Mesenchymal stem cell (in vitro differentiated cells and primary cell): Measurements from ENCODE around the gene ATG2B.

Experiments
- DNase-seq: peaks from one replicate; pipeline ENCODE4 v3.0.0-alpha.2; 2013
- H2AFZ ChIP-seq: one replicate; pipeline ENCODE4 v1.6.1; 2013; ENCODE audit warnings: low read depth, mild to moderate bottlenecking, control low read depth, inconsistent platforms, low read length, moderate library complexity
- H2AK5ac ChIP-seq: 2 replicates; pipeline ENCODE4 v1.6.1; 2013; ENCODE audit warnings: low read length, moderate library complexity, mild to moderate bottlenecking, inconsistent platforms; ENCODE audit not compliant: severe bottlenecking
- H2BK120ac ChIP-seq: one replicate; pipeline ENCODE4 v1.6.1; 2013; ENCODE audit warnings: low read depth, mild to moderate bottlenecking, inconsistent platforms, low read length, moderate library complexity
- H2BK12ac ChIP-seq, 2 experiments: one replicate each; pipeline ENCODE4 v1.6.1; 2013; ENCODE audit warnings: inconsistent platforms in 2 of 2, low read length in 2 of 2, mild to moderate bottlenecking in 2 of 2, moderate library complexity in 2 of 2, control low read depth in 1 of 2
- H2BK15ac ChIP-seq: one replicate; pipeline ENCODE4 v1.6.1; 2013; ENCODE audit warnings: mild to moderate bottlenecking, low read depth, inconsistent platforms; ENCODE audit not compliant: poor library complexity, severe bottlenecking
- H2BK5ac ChIP-seq: 2 replicates; pipeline ENCODE4 v1.6.1; 2013; ENCODE audit warnings: low read depth, mild to moderate bottlenecking, low read length, control low read depth, inconsistent platforms; ENCODE audit not compliant: poor library complexity, severe bottlenecking
- H3K14ac ChIP-seq, 2 experiments: one replicate each; pipeline ENCODE4 v1.6.1; 2013; ENCODE audit warnings: inconsistent platforms in 2 of 2, low read length in 2 of 2, control low read depth in 1 of 2, mild to moderate bottlenecking in 1 of 2, moderate library complexity in 1 of 2
- H3K18ac ChIP-seq, 2 experiments: one replicate each; pipeline ENCODE4 v1.6.1; 2013; ENCODE audit warnings: inconsistent platforms in 2 of 2, low read length in 2 of 2, control low read depth in 1 of 2, low read depth in 1 of 2, mild to moderate bottlenecking in 1 of 2
- H3K23ac ChIP-seq, 2 experiments: one replicate each; pipeline ENCODE4 v1.6.1; 2013; ENCODE audit warnings: inconsistent platforms in 2 of 2, low read length in 2 of 2, mild to moderate bottlenecking in 2 of 2, moderate library complexity in 2 of 2, control low read depth in 1 of 2
- H3K27ac ChIP-seq: 2 replicates; pipeline ENCODE4 v1.5.1; 2013; ENCODE audit warnings: mild to moderate bottlenecking, moderate library complexity, low read length, control low read depth, inconsistent platforms; ENCODE audit not compliant: poor library complexity, severe bottlenecking
- H3K27me3 ChIP-seq, 2 experiments: 2 replicates each; pipeline versions ENCODE4 v1.6.1 to v1.7.0; 2013; ENCODE audit warnings: low read length in 2 of 2, mild to moderate bottlenecking in 2 of 2, moderate library complexity in 2 of 2, control low read depth in 1 of 2, inconsistent platforms in 1 of 2; ENCODE audit not compliant: control insufficient read depth in 1 of 2, insufficient read depth in 1 of 2
- H3K36me3 ChIP-seq, 2 experiments: 2 replicates each; pipeline versions ENCODE4 v1.6.1 to v1.7.0; 2013; ENCODE audit warnings: low read length in 2 of 2, control low read depth in 1 of 2, inconsistent platforms in 1 of 2, low read depth in 1 of 2, mild to moderate bottlenecking in 1 of 2; ENCODE audit not compliant: insufficient read depth in 2 of 2, control insufficient read depth in 1 of 2
- H3K4ac ChIP-seq, 2 experiments: one replicate each; pipeline ENCODE4 v1.6.1; 2013; ENCODE audit warnings: inconsistent platforms in 2 of 2, low read length in 2 of 2, mild to moderate bottlenecking in 2 of 2, moderate library complexity in 2 of 2, control low read depth in 1 of 2, low read depth in 1 of 2
- H3K4me1 ChIP-seq: 2 replicates; pipeline ENCODE4 v1.6.1; 2013; ENCODE audit warnings: low read depth, low read length, control low read depth; ENCODE audit not compliant: control insufficient read depth, insufficient read depth
- H3K4me2 ChIP-seq: 2 replicates; pipeline ENCODE4 v1.6.1; 2013; ENCODE audit warnings: low read length, mild to moderate bottlenecking, inconsistent platforms; ENCODE audit not compliant: poor library complexity, severe bottlenecking
- H3K4me3 ChIP-seq, 2 experiments: 2 replicates each; pipeline versions ENCODE4 v1.5.1 to v1.7.0; 2013; ENCODE audit warnings: low read length in 2 of 2, mild to moderate bottlenecking in 2 of 2, control low read depth in 1 of 2, low read depth in 1 of 2; ENCODE audit not compliant: insufficient read depth in 1 of 2
- H3K79me1 ChIP-seq: replicated peaks from 2 replicates; pipeline ENCODE4 v1.6.1; 2013; ENCODE audit warnings: mild to moderate bottlenecking, control low read depth, low read length, inconsistent platforms; ENCODE audit not compliant: poor library complexity, severe bottlenecking
- H3K9ac ChIP-seq: 2 replicates; pipeline ENCODE4 v1.7.0; 2013; ENCODE audit warnings: mild to moderate bottlenecking, low read length, moderate library complexity
- H3K9me3 ChIP-seq: 2 replicates; pipeline ENCODE4 v1.7.0; 2013; ENCODE audit warnings: mild to moderate bottlenecking, low read length; ENCODE audit not compliant: control insufficient read depth
- H4K8ac ChIP-seq: one replicate; pipeline ENCODE4 v1.6.1; 2013; ENCODE audit warnings: inconsistent platforms, mild to moderate bottlenecking, low read length, moderate library complexity
- H4K91ac ChIP-seq: one replicate; pipeline ENCODE4 v1.6.1; 2013; ENCODE audit warnings: mild to moderate bottlenecking, low read length, inconsistent platforms
- WGBS: methylation state at CpG from one replicate; pipeline ENCODE4 v1.1.7; 2013; ENCODE audit warnings: mixed read lengths; 5-methylcytosine and 5-hydroxymethylcytosine counted together

ATG2B gene

DNA sequence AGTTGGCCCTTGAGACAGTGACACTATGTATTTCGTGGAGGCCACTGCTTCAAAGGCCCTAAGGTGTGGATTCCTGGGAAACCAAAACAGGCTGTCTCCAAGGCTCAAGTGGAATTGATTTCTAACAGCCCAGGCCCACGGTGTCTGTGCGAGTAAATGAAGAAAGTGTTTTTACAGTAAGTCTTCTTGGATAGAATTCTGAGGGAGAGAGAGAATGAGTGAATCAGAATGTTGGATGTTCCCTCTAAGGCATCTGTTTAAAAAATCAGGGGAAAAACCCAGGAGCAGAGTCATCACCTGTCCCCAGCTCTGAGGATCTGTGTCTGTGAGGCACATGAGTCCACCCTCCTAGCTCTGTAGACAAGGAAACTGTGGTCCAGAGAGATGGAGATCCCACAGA lies 129.5 kb downstream of the ATG2B start:
- Histone ChIP-seq H3K9ac (peak overlapping the region; percentile 71), H3K27ac (peak overlapping the region; percentile 94), H2BK5ac (no peak overlapping the region), H4K91ac (no peak overlapping the region), H4K8ac (no peak overlapping the region), H3K4me1 (peaks cover 31% of the 10 kb centered on the region), H3K18ac (no peak overlapping the region), H3K79me1 (peaks cover 20% of the 10 kb centered on the region), H3K14ac (no peak overlapping the region), H3K9me3 (no peaks in the 10 kb centered on the region), H3K23ac (no peak overlapping the region), H2BK15ac (peak overlapping the region; percentile 26), H3K4ac (no peak overlapping the region), H2BK12ac (no peak overlapping the region), H2AFZ (no peak overlapping the region), H3K27me3 (no peaks in the 10 kb centered on the region), H2BK120ac (no peak overlapping the region), H3K4me3 (no peak overlapping the region), H3K4me2 (no peak overlapping the region), H3K36me3 (peaks cover 34 to 75% of the 10 kb centered on the region in 2 experiments), H2AK5ac (peak overlapping the region; percentile 99)
- 85% methylated on average over 3 of the region's 3 CpGs for WGBS
- DNase-seq, result peak; percentile 34

DNA sequence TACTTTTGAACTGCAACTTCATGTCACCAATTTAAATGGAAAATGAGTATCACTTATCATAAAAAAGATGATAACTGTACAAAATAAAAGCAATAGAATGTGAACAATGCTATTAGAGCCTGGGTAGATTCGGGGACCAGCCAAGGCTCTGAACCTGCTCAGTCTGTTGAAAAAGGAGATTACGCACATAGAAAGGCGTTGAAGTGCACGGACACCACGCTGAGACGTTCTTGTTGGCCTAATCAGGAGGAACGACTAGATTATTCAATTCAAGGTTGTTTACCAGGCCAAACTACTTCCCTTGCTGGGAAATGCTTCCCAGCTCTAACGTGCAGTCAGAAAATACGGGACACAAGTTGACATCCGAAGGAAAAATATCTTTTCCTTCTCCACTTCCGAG lies 130.6 kb downstream of the ATG2B start:
- Histone ChIP-seq H4K8ac (no peak overlapping the region), H3K4me2 (no peak overlapping the region), H3K9ac (no peak overlapping the region), H3K4me3 (no peak overlapping the region), H3K4me1 (peaks cover 32% of the 10 kb centered on the region), H3K36me3 (peaks cover 32 to 75% of the 10 kb centered on the region in 2 experiments), H3K27me3 (no peaks in the 10 kb centered on the region), H2BK15ac (no peak overlapping the region), H3K18ac (no peak overlapping the region), H3K4ac (no peak overlapping the region), H3K9me3 (no peaks in the 10 kb centered on the region), H4K91ac (no peak overlapping the region), H3K79me1 (peaks cover 29% of the 10 kb centered on the region), H3K23ac (no peak overlapping the region), H2AK5ac (no peak overlapping the region), H2BK5ac (no peak overlapping the region), H2BK120ac (no peak overlapping the region), H3K14ac (no peak overlapping the region), H3K27ac (no peak overlapping the region), H2BK12ac (no peak overlapping the region), H2AFZ (no peak overlapping the region)
- no peak for DNase-seq
- WGBS, result 93% methylated on average over 11 of the region's 11 CpGs

- Histone ChIP-seq H4K91ac (no peak overlapping the region), H2BK5ac (no peak overlapping the region), H2BK12ac (no peak overlapping the region), H3K4me1 (peaks cover 31% of the 10 kb centered on the region), H3K27me3 (no peaks in the 10 kb centered on the region), H3K9me3 (no peaks in the 10 kb centered on the region), H3K14ac (peak overlapping the region in 1 of 2 experiments; percentile 8), H3K4ac (no peak overlapping the region), H3K23ac (no peak overlapping the region), H3K36me3 (peaks cover 32 to 75% of the 10 kb centered on the region in 2 experiments), H2BK120ac (no peak overlapping the region), H3K18ac (no peak overlapping the region), H4K8ac (no peak overlapping the region), H3K4me3 (no peak overlapping the region), H3K79me1 (peaks cover 31% of the 10 kb centered on the region), H2AFZ (no peak overlapping the region), H3K4me2 (no peak overlapping the region), H3K9ac (peak overlapping the region; percentile 46), H2BK15ac (no peak overlapping the region), H2AK5ac (no peak overlapping the region), H3K27ac (no peak overlapping the region)
- no peak for DNase-seq
- WGBS, result 89% methylated on average over 11 of the region's 12 CpGs
Observed at GRCh38 chr14:96231526-96232130, 131.5 kb downstream of the ATG2B start.

- H3K4me1 ChIP-seq, result peaks cover 32% of the 10 kb centered on the region
- H3K27ac ChIP-seq, result no peak overlapping the region
- no peak overlapping the region for H3K14ac ChIP-seq
- no peak overlapping the region for H2BK5ac ChIP-seq
- H3K9me3 ChIP-seq, result no peaks in the 10 kb centered on the region
- no peak overlapping the region for H3K18ac ChIP-seq
- no peak overlapping the region for H3K4me3 ChIP-seq
- no peak overlapping the region for H3K4me2 ChIP-seq
- H4K8ac ChIP-seq, result no peak overlapping the region
- H2BK12ac ChIP-seq, result no peak overlapping the region
- H4K91ac ChIP-seq, result no peak overlapping the region
- WGBS, result 99% methylated on average over 4 of the region's 4 CpGs
- H3K36me3 ChIP-seq, result peaks cover 31 to 72% of the 10 kb centered on the region in 2 experiments
- H2AK5ac ChIP-seq, result no peak overlapping the region
- no peak for DNase-seq
- H2AFZ ChIP-seq, result no peak overlapping the region
- no peak overlapping the region for H3K4ac ChIP-seq
- H2BK15ac ChIP-seq, result no peak overlapping the region
- no peaks in the 10 kb centered on the region for H3K27me3 ChIP-seq
- H2BK120ac ChIP-seq, result no peak overlapping the region
- H3K9ac ChIP-seq, result peak overlapping the region; percentile 46
- H3K23ac ChIP-seq, result no peak overlapping the region
- H3K79me1 ChIP-seq, result peaks cover 31% of the 10 kb centered on the region
Observed at GRCh38 chr14:96231056-96231455, 132.1 kb downstream of the ATG2B start.
